H1 (cell line): ENCODE measurements around the gene DLEC1. TPM values are rescaled to one million over a fixed set of nuclear protein-coding genes. Genes with fewer than 3 reads are reported as not detected.

Experiments used
- CTCF ChIA-PET: fragments of 300-600 bp; sonication (Branson Sonifier 250); formaldehyde crosslinking; loops from one replicate; lab custom pipeline; 2021; ENCODE audit not compliant: partially characterized antibody; lab: Charles Lee
- POLR2A ChIA-PET: fragments of 300-600 bp; sonication (Branson Sonifier 250); formaldehyde crosslinking; loops from one replicate; lab custom pipeline; 2021; ENCODE audit warnings: inconsistent platforms; ENCODE audit not compliant: partially characterized antibody; lab: Charles Lee
- DNase-seq, 2 experiments: peaks; one replicate each; pipeline versions ENCODE4 v3.0.0 to v3.0.0-alpha.2; 2010 to 2022; ENCODE audit warnings: low spot score in 2 of 2, low read depth in 1 of 2, mixed read lengths in 1 of 2
- FAIRE-seq: peaks from 2 replicates; lab custom pipeline; 2011; peaks lifted over from hg19 to GRCh38; lab: Jason Lieb, UNC
- H2AFZ ChIP-seq: 2 replicates; pipeline ENCODE4 v1.8.1; 2012; ENCODE audit warnings: low read length, inconsistent platforms
- H2AK5ac ChIP-seq: 2 replicates; pipeline ENCODE4 v1.6.1; 2013; ENCODE audit warnings: low read depth, low read length
- H2BK120ac ChIP-seq: replicated peaks from 2 replicates; pipeline ENCODE3; 2013; ENCODE audit warnings: low read depth, low read length, inconsistent platforms
- H2BK12ac ChIP-seq: 2 replicates; pipeline ENCODE4 v1.6.1; 2013; ENCODE audit warnings: low read depth, low read length
- H2BK15ac ChIP-seq: 2 replicates; pipeline ENCODE4 v1.6.1; 2013; ENCODE audit warnings: low read length
- H2BK20ac ChIP-seq: 2 replicates; pipeline ENCODE4 v1.6.1; 2013; ENCODE audit warnings: low read length
- H2BK5ac ChIP-seq: 2 replicates; pipeline ENCODE4 v1.6.1; 2013; ENCODE audit warnings: low read depth, low read length
- H3K14ac ChIP-seq: 2 replicates; pipeline ENCODE4 v1.6.1; 2013; ENCODE audit warnings: inconsistent platforms; ENCODE audit not compliant: insufficient read length
- H3K18ac ChIP-seq: 2 replicates; pipeline ENCODE4 v1.6.1; 2013; ENCODE audit warnings: low read length; ENCODE audit errors: extremely low read depth
- H3K23ac ChIP-seq: 2 replicates; pipeline ENCODE4 v1.6.1; 2013; ENCODE audit warnings: inconsistent platforms; ENCODE audit not compliant: insufficient read length
- H3K23me2 ChIP-seq: 2 replicates; pipeline ENCODE4 v1.6.1; 2013; ENCODE audit warnings: low read depth, low read length
- H3K27ac ChIP-seq: 2 replicates; pipeline ENCODE4 v1.6.1; 2011; ENCODE audit warnings: low read depth, low read length, inconsistent platforms
- H3K27me3 ChIP-seq, 4 experiments: replicated peaks in 1 of 4; 1 replicate in 1 of 4; 2 replicates in 3 of 4; pipeline versions ENCODE4 v1.6.1 to v1.8.1; 2011 to 2013; ENCODE audit warnings: low read length in 3 of 4, mild to moderate bottlenecking in 3 of 4, inconsistent platforms in 2 of 4, mixed read lengths in 2 of 4, moderate library complexity in 1 of 4; ENCODE audit not compliant: control insufficient read depth in 3 of 4, insufficient read depth in 3 of 4; ENCODE audit errors: extremely low read depth in 1 of 4
- H3K36me3 ChIP-seq, 4 experiments: 2 replicates each; pipeline versions ENCODE4 v1.6.1 to v1.8.1; 2011 to 2013; ENCODE audit warnings: mild to moderate bottlenecking in 4 of 4, low read length in 3 of 4, moderate library complexity in 2 of 4, control low read depth in 1 of 4, inconsistent platforms in 1 of 4; ENCODE audit not compliant: insufficient read depth in 4 of 4, control insufficient read depth in 2 of 4
- H3K4ac ChIP-seq: replicated peaks from 2 replicates; pipeline ENCODE3; 2013; ENCODE audit warnings: low read length, low read depth, mixed read lengths, inconsistent platforms; ENCODE audit not compliant: insufficient read length
- H3K4me1 ChIP-seq, 4 experiments: replicated peaks in 1 of 4; 1 replicate in 1 of 4; 2 replicates in 3 of 4; pipeline versions ENCODE4 v1.6.1 to v1.8.1; 2011 to 2013; ENCODE audit warnings: low read length in 3 of 4, inconsistent platforms in 2 of 4, mixed read lengths in 1 of 4; ENCODE audit not compliant: insufficient read depth in 4 of 4, control insufficient read depth in 3 of 4
- H3K4me2 ChIP-seq, 2 experiments: 2 replicates each; pipeline versions ENCODE4 v1.6.1 to v1.8.1; 2011 to 2013; ENCODE audit warnings: low read depth in 2 of 2, low read length in 2 of 2, control low read depth in 1 of 2, inconsistent platforms in 1 of 2, mild to moderate bottlenecking in 1 of 2; ENCODE audit not compliant: insufficient read depth in 1 of 2
- H3K4me3 ChIP-seq, 4 experiments: fragments of 200-600, 300-600 bp in 1 of 4; sonication (generic), shearing (Covaris generic), sonication (Bioruptor Twin) in 1 of 4; 2 replicates each; pipeline versions ENCODE4 v1.5.1 to v1.8.1; 2011 to 2016; ENCODE audit warnings: low read length in 4 of 4, low read depth in 3 of 4, control low read depth in 2 of 4, inconsistent platforms in 2 of 4, mild to moderate bottlenecking in 2 of 4, mixed read lengths in 1 of 4, moderate library complexity in 1 of 4; ENCODE audit not compliant: insufficient read depth in 2 of 4; ENCODE audit errors: extremely low read depth in 1 of 4
- H3K56ac ChIP-seq: replicated peaks from 2 replicates; pipeline ENCODE3; 2013; ENCODE audit warnings: low read depth, mild to moderate bottlenecking, mixed read lengths, low read length, inconsistent platforms; ENCODE audit not compliant: insufficient read length
- H3K79me1 ChIP-seq: 2 replicates; pipeline ENCODE4 v1.6.1; 2013; ENCODE audit warnings: low read depth, low read length, control low read depth
- H3K79me2 ChIP-seq, 2 experiments: 2 replicates each; pipeline versions ENCODE4 v1.6.1 to v1.8.1; 2012 to 2013; ENCODE audit warnings: low read length in 2 of 2, mild to moderate bottlenecking in 2 of 2, inconsistent platforms in 1 of 2; ENCODE audit not compliant: insufficient read depth in 2 of 2, control insufficient read depth in 1 of 2
- H3K9ac ChIP-seq, 4 experiments: replicated peaks in 1 of 4; 1 replicate in 1 of 4; 2 replicates in 3 of 4; pipeline versions ENCODE4 v1.6.1 to v1.8.1; 2011 to 2013; ENCODE audit warnings: low read depth in 3 of 4, low read length in 3 of 4, control low read depth in 2 of 4, mild to moderate bottlenecking in 2 of 4, moderate library complexity in 2 of 4, inconsistent platforms in 1 of 4; ENCODE audit errors: extremely low read depth in 1 of 4
- H3K9me3 ChIP-seq, 2 experiments: 2 replicates each; pipeline versions ENCODE4 v1.6.1 to v1.8.1; 2012 to 2013; ENCODE audit warnings: mild to moderate bottlenecking in 2 of 2, moderate library complexity in 2 of 2, control low read depth in 1 of 2, inconsistent platforms in 1 of 2, low read depth in 1 of 2, low read length in 1 of 2, mixed read lengths in 1 of 2; ENCODE audit not compliant: insufficient read depth in 2 of 2
- H4K20me1 ChIP-seq, 2 experiments: replicated peaks in 1 of 2; 2 replicates each; pipeline versions ENCODE3 to v1.8.1; 2011 to 2013; ENCODE audit warnings: inconsistent platforms in 2 of 2, low read length in 2 of 2, mild to moderate bottlenecking in 1 of 2; ENCODE audit not compliant: insufficient read depth in 2 of 2, control insufficient read depth in 1 of 2
- H4K5ac ChIP-seq: 2 replicates; pipeline ENCODE4 v1.6.1; 2013; ENCODE audit warnings: low read length, low read depth, mixed read lengths, inconsistent platforms; ENCODE audit not compliant: insufficient read length
- H4K8ac ChIP-seq: 2 replicates; pipeline ENCODE4 v1.8.0; 2013; ENCODE audit warnings: mild to moderate bottlenecking, moderate library complexity, low read length, inconsistent platforms; ENCODE audit not compliant: insufficient read depth; ENCODE audit errors: extremely low read depth
- H4K91ac ChIP-seq: replicated peaks from 2 replicates; pipeline ENCODE3; 2013; ENCODE audit warnings: low read length, mixed read lengths, inconsistent platforms; ENCODE audit not compliant: insufficient read length
- BCL11A ChIP-seq, 2 experiments: IDR thresholded peaks; one replicate each; pipeline ENCODE4 v1.6.1; 2011; ENCODE audit warnings: low read depth in 2 of 2, low read length in 2 of 2, mild to moderate bottlenecking in 2 of 2
- CHD1 ChIP-seq: IDR thresholded peaks from 2 replicates; pipeline ENCODE4 v1.6.1; 2012; ENCODE audit warnings: low read depth, low read length, improper control_type of control experiment
- EP300 ChIP-seq, 2 experiments: IDR thresholded peaks; 1 replicate in 1 of 2; 2 replicates in 1 of 2; pipeline ENCODE4 v1.6.1; 2011 to 2012; ENCODE audit warnings: low read depth in 2 of 2, low read length in 2 of 2, mild to moderate bottlenecking in 2 of 2, borderline replicate concordance in 1 of 2, inconsistent platforms in 1 of 2, moderate library complexity in 1 of 2
- GABPA ChIP-seq: IDR thresholded peaks from 2 replicates; pipeline ENCODE4 v1.6.1; 2011; ENCODE audit warnings: mild to moderate bottlenecking, low read length, moderate library complexity, borderline replicate concordance; ENCODE audit not compliant: insufficient read depth
- KDM4A ChIP-seq: IDR thresholded peaks from one replicate; pipeline ENCODE4 v1.7.1; 2012; ENCODE audit warnings: low read depth, mild to moderate bottlenecking, moderate library complexity, low read length, inconsistent platforms; ENCODE audit not compliant: severe bottlenecking
- POLR2A ChIP-seq, 2 experiments: IDR thresholded peaks; 1 replicate in 1 of 2; 2 replicates in 1 of 2; pipeline ENCODE4 v1.6.1; 2011; ENCODE audit warnings: low read depth in 2 of 2, low read length in 2 of 2, mild to moderate bottlenecking in 2 of 2; ENCODE audit errors: control extremely low read depth in 1 of 2
- SUZ12 ChIP-seq: fragments of 200-600 bp; sonication (generic); IDR thresholded peaks from 2 replicates; pipeline ENCODE4 v1.6.1; 2012; ENCODE audit warnings: mild to moderate bottlenecking, inconsistent platforms, low read length, moderate library complexity, mixed read lengths
- WGBS, 2 experiments: shearing (Covaris generic) in 1 of 2; methylation state at CpG; one replicate each; pipeline versions ENCODE4 v1.1.6 to v1.1.7; 2013 to 2015; ENCODE audit warnings: low lambda C conversion rate in 2 of 2, mixed read lengths in 2 of 2, inconsistent platforms in 1 of 2, low coverage in 1 of 2, missing lambda C conversion rate in 1 of 2; ENCODE audit not compliant: insufficient replicate concordance in 2 of 2, insufficient coverage in 1 of 2, insufficient read length in 1 of 2; ENCODE audit errors: extremely low coverage in 1 of 2, missing lambda C conversion rate in 1 of 2; 5-methylcytosine and 5-hydroxymethylcytosine counted together
- polyA plus RNA-seq, 7 experiments: library from polyadenylated mRNA; depleted of rRNA in 3 of 7; stranded (reverse) in 5 of 7; unstranded in 2 of 7; fragments of >200 nt in 5 of 7; fragments of 200-250 nt in 2 of 7; gene quantifications; 1 replicate in 5 of 7; 2 replicates in 1 of 7; 4 replicates in 1 of 7; pipeline versions ENCODE4 v1.2.1 to v1.2.3, GENCODE V29; 2011 to 2013; ENCODE audit warnings: missing spikeins in 2 of 7, mixed read lengths in 2 of 7
- total RNA-seq: library from RNA; stranded (reverse); fragmentation: NEBNext Ultra II Directional; extraction: Animal tissue kit (Norgen Biotek cat#: 25700); gene quantifications from 2 replicates; pipeline ENCODE4 v1.2.1, GENCODE V29; 2021

The DLEC1 gene
- total and polyA plus RNA-seq, 2 of the 8 experiments (the other 6 are each of a cell fraction or from before 2014, with no cell fraction given), result 0.26 to 0.76 TPM

DNA sequence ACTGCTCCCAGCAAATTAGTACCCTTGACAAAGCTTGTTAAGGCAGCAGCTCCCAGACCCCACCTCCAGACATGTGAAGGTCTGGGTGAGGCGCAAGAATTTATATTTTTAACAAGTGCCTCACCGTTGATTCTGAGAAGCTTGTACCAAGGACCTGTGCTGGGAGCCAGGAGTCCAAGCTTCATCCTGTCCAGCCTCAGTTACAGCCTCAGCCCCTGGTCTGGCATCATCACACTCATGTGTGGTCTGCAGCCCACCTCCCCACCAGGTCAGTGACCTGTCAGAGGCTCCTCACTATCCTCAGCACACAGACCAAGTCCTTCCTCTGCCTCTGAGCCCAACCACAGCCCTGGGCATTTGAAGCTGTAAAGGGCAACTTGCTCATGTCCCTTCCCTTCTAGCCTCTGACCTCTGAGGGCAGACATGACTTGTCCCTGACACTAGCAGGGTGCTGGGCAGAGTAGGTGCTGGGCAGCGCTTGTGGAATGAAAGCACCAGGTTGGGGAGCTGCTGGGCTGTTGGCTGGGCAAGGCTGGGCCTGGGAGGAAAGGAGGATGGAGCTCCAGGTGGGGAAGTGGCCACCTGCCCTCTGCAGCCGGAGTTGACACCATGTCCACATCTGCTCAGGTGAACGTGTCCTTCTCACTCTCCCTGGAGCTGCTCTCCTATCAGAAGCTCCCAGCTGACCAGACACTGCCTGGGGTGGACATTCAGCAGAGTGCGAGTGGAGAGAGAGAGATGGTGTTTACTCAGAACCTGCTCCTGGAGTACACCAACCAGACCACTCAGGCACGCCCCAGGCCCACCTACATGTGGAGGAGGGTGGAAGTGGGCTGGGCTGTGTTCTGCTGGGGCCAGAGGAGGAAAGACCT lies 81.0 kb downstream of the DLEC1 start:
- 94% methylated on average over 7 of the region's 7 CpGs; no CpG with 5 or more reads in 1 of the 2 experiments for whole genome bisulfite sequencing, 2 experiments
- no peak overlapping the region for H2BK20ac ChIP-seq
- H3K56ac ChIP-seq, result no peak overlapping the region
- no peak overlapping the region for H3K18ac ChIP-seq
- H2AFZ ChIP-seq, result no peak overlapping the region
- H2BK5ac ChIP-seq, result no peak overlapping the region
- H3K23ac ChIP-seq, result no peak overlapping the region
- H3K27me3 ChIP-seq, result no peaks in the 10 kb centered on the region
- H2BK12ac ChIP-seq, result no peak overlapping the region
- H3K9ac ChIP-seq, result no peak overlapping the region
- no peak overlapping the region for H3K27ac ChIP-seq
- peaks cover 4 to 22% (median 14%) of the 10 kb centered on the region in 4 experiments; a peak in 6 of 8 replicates for H3K36me3 ChIP-seq
- FAIRE-seq, result no peak
- no peak overlapping the region for H4K5ac ChIP-seq
- ChIA-PET CTCF (interaction anchor here (0.8 to 8.8 kb wide), 11 partner anchors 8 to 360 kb away, joined by 3 to 105 read pairs (median 5); partner anchors contain the start of gene SLC22A14), POLR2A (interaction anchor here (0.9 to 4.2 kb wide), 6 partner anchors 12 to 177 kb away, joined by 3 to 20 read pairs (median 4); no protein-coding TSS in a partner anchor)
- H2AK5ac ChIP-seq, result no peak overlapping the region
- no peak overlapping the region for H4K91ac ChIP-seq
- no peak overlapping the region for H3K14ac ChIP-seq
- TF ChIP-seq EP300 (IDR thresholded peaks at IDR 0.05; ENCODE audit: borderline replicate concordance in 1 of 2, low read depth in 2 of 2, low read length in 2 of 2) (no peak), GABPA (no peak), POLR2A (IDR thresholded peaks at IDR 0.05; ENCODE audit: control extremely low read depth in 1 of 2, low read depth in 2 of 2, low read length in 2 of 2) (no peak), KDM4A (no peak), CHD1 (no peak), SUZ12 (no peak), BCL11A (IDR thresholded peaks at IDR 0.05; ENCODE audit: low read depth in 2 of 2, low read length in 2 of 2) (no peak)
- H3K9me3 ChIP-seq, result no peaks in the 10 kb centered on the region; a peak in 1 of 4 replicates
- no peak overlapping the region for H3K4me2 ChIP-seq
- H3K23me2 ChIP-seq, result no peaks in the 10 kb centered on the region
- H3K4ac ChIP-seq, result no peak overlapping the region
- H4K20me1 ChIP-seq, result peaks cover 0 to 11% of the 10 kb centered on the region in 2 experiments
- H3K4me3 ChIP-seq, result no peak overlapping the region
- no peak for DNase-seq
- no peaks in the 10 kb centered on the region for H3K4me1 ChIP-seq
- no peaks in the 10 kb centered on the region for H3K79me2 ChIP-seq
- no peaks in the 10 kb centered on the region for H3K79me1 ChIP-seq
- H4K8ac ChIP-seq, result no peak overlapping the region
- no peak overlapping the region for H2BK120ac ChIP-seq
- no peak overlapping the region for H2BK15ac ChIP-seq
